Measurements from ENCODE around the gene PDE4D.

DNA sequence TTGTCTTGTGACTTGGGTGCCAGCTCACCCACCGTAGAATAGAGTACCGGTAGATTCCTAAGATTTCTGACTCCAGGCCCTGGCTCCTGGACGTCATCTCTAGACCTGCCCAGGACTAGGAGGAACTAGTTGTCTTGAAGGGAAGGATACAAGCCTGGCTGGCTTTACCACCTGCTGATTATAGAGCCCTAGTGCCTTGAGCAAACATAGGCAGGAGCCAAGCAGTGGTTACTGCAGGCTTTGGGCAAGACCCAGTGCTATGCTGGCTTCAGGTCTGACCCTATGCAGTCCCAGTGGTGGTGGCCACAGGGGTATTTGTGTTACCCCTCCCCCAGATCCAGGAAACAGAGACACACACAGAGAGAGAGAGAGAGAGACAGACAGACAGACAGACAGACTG, 606.2 kb downstream of the PDE4D start:
- TF ChIP-seq, protein P1, sequence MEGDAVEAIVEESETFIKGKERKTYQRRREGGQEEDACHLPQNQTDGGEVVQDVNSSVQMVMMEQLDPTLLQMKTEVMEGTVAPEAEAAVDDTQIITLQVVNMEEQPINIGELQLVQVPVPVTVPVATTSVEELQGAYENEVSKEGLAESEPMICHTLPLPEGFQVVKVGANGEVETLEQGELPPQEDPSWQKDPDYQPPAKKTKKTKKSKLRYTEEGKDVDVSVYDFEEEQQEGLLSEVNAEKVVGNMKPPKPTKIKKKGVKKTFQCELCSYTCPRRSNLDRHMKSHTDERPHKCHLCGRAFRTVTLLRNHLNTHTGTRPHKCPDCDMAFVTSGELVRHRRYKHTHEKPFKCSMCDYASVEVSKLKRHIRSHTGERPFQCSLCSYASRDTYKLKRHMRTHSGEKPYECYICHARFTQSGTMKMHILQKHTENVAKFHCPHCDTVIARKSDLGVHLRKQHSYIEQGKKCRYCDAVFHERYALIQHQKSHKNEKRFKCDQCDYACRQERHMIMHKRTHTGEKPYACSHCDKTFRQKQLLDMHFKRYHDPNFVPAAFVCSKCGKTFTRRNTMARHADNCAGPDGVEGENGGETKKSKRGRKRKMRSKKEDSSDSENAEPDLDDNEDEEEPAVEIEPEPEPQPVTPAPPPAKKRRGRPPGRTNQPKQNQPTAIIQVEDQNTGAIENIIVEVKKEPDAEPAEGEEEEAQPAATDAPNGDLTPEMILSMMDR (IDR thresholded peaks at IDR 0.05), result no peak
- TF ChIP-seq POLR2A (IDR thresholded peaks at IDR 0.05), result no peak
